Measurements from ENCODE around the gene PCDHGA1. TPM values are rescaled to one million over a fixed set of nuclear protein-coding genes. Genes with fewer than 3 reads are reported as not detected.

Gene PCDHGA1
- total and polyA plus RNA-seq, 2 experiments from 2014 or later, result 0.33 TPM; not detected in 1

GRCh38 chr5:141356950-141357349 lies 26.6 kb downstream of the PCDHGA1 start:
- H3K79me2 ChIP-seq, result no peaks in the 10 kb centered on the region
- H3K9me3 ChIP-seq (ENCODE audit: low read depth), result no peaks in the 10 kb centered on the region
- no peaks in the 10 kb centered on the region for H3K9me2 ChIP-seq (replicated peaks; ENCODE audit: insufficient read depth)
- WGBS (ENCODE audit: low lambda C conversion rate, missing lambda C conversion rate), result 91% methylated on average over 19 of the region's 19 CpGs
- DNase-seq (ENCODE audit: low spot score), result no peak
- H3K4me3 ChIP-seq, result no peak overlapping the region
- H3K4me1 ChIP-seq (ENCODE audit: insufficient read depth), result no peaks in the 10 kb centered on the region
- no peaks in the 10 kb centered on the region for H3K36me3 ChIP-seq (replicated peaks; ENCODE audit: insufficient read depth, low read depth)
- no peak overlapping the region for H3K27ac ChIP-seq
- no peaks in the 10 kb centered on the region for H3K27me3 ChIP-seq
- no peak overlapping the region for H2AFZ ChIP-seq
- TF ChIP-seq EZH2phosphoT487 (IDR thresholded peaks at IDR 0.05; ENCODE audit: low read depth, severe bottlenecking, unreplicated experiment) (no peak), EZH2 (IDR thresholded peaks at IDR 0.05; ENCODE audit: borderline replicate concordance) (no peak)
- TF ChIP-seq, protein P1, sequence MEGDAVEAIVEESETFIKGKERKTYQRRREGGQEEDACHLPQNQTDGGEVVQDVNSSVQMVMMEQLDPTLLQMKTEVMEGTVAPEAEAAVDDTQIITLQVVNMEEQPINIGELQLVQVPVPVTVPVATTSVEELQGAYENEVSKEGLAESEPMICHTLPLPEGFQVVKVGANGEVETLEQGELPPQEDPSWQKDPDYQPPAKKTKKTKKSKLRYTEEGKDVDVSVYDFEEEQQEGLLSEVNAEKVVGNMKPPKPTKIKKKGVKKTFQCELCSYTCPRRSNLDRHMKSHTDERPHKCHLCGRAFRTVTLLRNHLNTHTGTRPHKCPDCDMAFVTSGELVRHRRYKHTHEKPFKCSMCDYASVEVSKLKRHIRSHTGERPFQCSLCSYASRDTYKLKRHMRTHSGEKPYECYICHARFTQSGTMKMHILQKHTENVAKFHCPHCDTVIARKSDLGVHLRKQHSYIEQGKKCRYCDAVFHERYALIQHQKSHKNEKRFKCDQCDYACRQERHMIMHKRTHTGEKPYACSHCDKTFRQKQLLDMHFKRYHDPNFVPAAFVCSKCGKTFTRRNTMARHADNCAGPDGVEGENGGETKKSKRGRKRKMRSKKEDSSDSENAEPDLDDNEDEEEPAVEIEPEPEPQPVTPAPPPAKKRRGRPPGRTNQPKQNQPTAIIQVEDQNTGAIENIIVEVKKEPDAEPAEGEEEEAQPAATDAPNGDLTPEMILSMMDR (IDR thresholded peaks at IDR 0.05; ENCODE audit: poor library complexity), result no peak
- H4K20me1 ChIP-seq (ENCODE audit: insufficient read depth, poor library complexity, severe bottlenecking), result no peaks in the 10 kb centered on the region
- H3K4me2 ChIP-seq, result no peak overlapping the region

DNA sequence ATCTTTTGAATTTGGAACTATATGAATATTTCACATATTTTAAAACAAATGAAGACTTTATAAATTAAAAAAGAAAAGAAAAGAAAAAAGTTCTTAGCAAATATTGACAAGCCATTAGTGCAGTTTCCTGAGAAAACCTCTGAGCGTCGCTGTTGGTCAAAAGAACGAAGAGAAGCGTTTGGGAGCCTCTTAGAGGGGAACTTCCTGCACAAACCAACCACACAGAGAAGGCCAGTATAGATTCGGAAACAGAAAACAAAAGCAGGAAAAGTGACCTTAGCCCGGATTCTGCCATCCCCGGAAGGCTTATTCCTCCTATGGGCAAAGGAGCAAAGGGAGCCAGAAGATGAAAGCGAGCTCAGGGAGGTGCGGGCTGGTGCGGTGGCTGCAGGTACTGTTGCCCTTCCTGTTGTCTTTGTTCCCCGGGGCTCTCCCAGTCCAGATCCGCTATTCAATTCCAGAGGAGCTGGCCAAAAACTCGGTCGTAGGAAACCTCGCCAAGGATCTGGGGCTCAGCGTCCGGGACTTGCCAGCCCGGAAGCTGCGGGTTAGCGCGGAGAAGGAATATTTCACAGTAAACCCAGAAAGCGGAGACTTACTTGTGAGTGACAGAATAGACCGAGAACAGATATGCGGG lies 29.6 kb downstream of the PCDHGA1 start, which contains the start of gene PCDHGB2:
PCDHGB2 (plus strand) TSS at position 205 of the 637 bp plus-strand sequence; CDS start at position 347, 142 bp downstream.
- WGBS (ENCODE audit: low lambda C conversion rate, missing lambda C conversion rate), result 80% methylated on average over 24 of the region's 24 CpGs
- Histone ChIP-seq H3K9me2 (replicated peaks; ENCODE audit: insufficient read depth) (no peaks in the 10 kb centered on the region), H3K4me2 (no peak within 1 kb of the TSS), H3K9me3 (ENCODE audit: low read depth) (peaks cover 5% of the 10 kb centered on the region), H3K4me3 (no peak within 1 kb of the TSS), H3K4me1 (ENCODE audit: insufficient read depth) (no peaks in the 10 kb centered on the region), H4K20me1 (ENCODE audit: insufficient read depth, poor library complexity, severe bottlenecking) (no peaks in the 10 kb centered on the region), H3K79me2 (no peaks in the 10 kb centered on the region), H2AFZ (no peak within 1 kb of the TSS), H3K27ac (no peak within 1 kb of the TSS), H3K36me3 (replicated peaks; ENCODE audit: insufficient read depth, low read depth) (no peaks in the 10 kb centered on the region), H3K27me3 (no peaks in the 10 kb centered on the region)
- TF ChIP-seq, protein P1 (IDR thresholded peaks at IDR 0.05; ENCODE audit: poor library complexity), result no peak
- TF ChIP-seq EZH2 (IDR thresholded peaks at IDR 0.05; ENCODE audit: borderline replicate concordance), result no peak
- TF ChIP-seq EZH2phosphoT487 (IDR thresholded peaks at IDR 0.05; ENCODE audit: low read depth, severe bottlenecking, unreplicated experiment), result no peak
- no peak for DNase-seq (ENCODE audit: low spot score)

DNA sequence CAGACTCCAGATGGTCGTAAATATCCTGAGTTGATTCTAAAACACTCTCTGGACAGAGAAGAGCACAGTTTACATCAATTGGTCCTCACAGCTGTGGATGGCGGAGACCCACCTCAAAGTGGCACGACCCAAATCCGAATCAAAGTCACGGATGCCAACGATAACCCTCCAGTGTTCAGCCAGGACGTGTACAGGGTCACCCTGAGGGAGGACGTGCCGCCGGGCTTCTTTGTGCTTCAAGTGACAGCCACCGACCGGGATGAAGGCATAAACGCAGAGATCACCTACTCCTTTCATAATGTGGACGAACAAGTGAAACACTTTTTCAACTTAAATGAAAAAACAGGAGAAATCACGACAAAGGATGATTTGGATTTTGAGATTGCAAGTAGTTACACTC lies 30.4 kb downstream of the PCDHGA1 start:
- H3K9me2 ChIP-seq (replicated peaks; ENCODE audit: insufficient read depth), result no peaks in the 10 kb centered on the region
- no peaks in the 10 kb centered on the region for H3K27me3 ChIP-seq
- H4K20me1 ChIP-seq (ENCODE audit: insufficient read depth, poor library complexity, severe bottlenecking), result no peaks in the 10 kb centered on the region
- TF ChIP-seq EZH2 (IDR thresholded peaks at IDR 0.05; ENCODE audit: borderline replicate concordance) (no peak), EZH2phosphoT487 (IDR thresholded peaks at IDR 0.05; ENCODE audit: low read depth, severe bottlenecking, unreplicated experiment) (no peak)
- no peak overlapping the region for H3K4me3 ChIP-seq
- H3K79me2 ChIP-seq, result no peaks in the 10 kb centered on the region
- peaks cover 5% of the 10 kb centered on the region for H3K9me3 ChIP-seq (ENCODE audit: low read depth)
- H3K4me2 ChIP-seq, result no peak overlapping the region
- H2AFZ ChIP-seq, result no peak overlapping the region
- no peaks in the 10 kb centered on the region for H3K4me1 ChIP-seq (ENCODE audit: insufficient read depth)
- WGBS (ENCODE audit: low lambda C conversion rate, missing lambda C conversion rate), result 91% methylated on average over 15 of the region's 15 CpGs
- no peak for DNase-seq (ENCODE audit: low spot score)
- no peaks in the 10 kb centered on the region for H3K36me3 ChIP-seq (replicated peaks; ENCODE audit: insufficient read depth, low read depth)
- no peak overlapping the region for H3K27ac ChIP-seq

DNA sequence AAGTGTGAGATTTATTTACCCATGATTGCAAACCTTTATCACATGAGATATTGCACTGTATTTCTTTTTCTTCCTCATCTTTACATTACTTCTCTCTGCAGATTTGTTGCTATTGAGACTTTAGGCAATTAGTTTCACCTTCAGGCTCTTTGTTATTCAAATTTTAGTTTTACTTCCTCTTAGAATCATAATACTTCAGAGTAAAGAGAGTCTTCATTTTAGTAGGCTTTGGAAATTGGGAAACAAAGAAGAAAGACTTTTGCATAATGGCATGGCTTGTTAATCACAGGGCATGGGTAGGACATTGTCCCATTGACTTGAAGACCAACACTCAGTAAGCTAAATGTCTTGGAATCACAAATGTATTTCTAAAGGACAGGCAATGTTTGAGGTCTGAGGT lies 32.4 kb downstream of the PCDHGA1 start:
- Histone ChIP-seq H3K9me3 (ENCODE audit: low read depth) (peaks cover 5% of the 10 kb centered on the region), H4K20me1 (ENCODE audit: insufficient read depth, poor library complexity, severe bottlenecking) (no peaks in the 10 kb centered on the region), H3K4me2 (no peak overlapping the region), H3K4me1 (ENCODE audit: insufficient read depth) (no peaks in the 10 kb centered on the region), H2AFZ (no peak overlapping the region), H3K27ac (no peak overlapping the region), H3K36me3 (replicated peaks; ENCODE audit: insufficient read depth, low read depth) (no peaks in the 10 kb centered on the region), H3K79me2 (no peaks in the 10 kb centered on the region), H3K4me3 (no peak overlapping the region), H3K27me3 (no peaks in the 10 kb centered on the region), H3K9me2 (replicated peaks; ENCODE audit: insufficient read depth) (no peaks in the 10 kb centered on the region)
- no peak for DNase-seq (ENCODE audit: low spot score)
- TF ChIP-seq EZH2 (IDR thresholded peaks at IDR 0.05; ENCODE audit: borderline replicate concordance) (no peak), EZH2phosphoT487 (IDR thresholded peaks at IDR 0.05; ENCODE audit: low read depth, severe bottlenecking, unreplicated experiment) (no peak)
- TF ChIP-seq, protein P1 (IDR thresholded peaks at IDR 0.05; ENCODE audit: poor library complexity), result no peak

Data from hepatocyte (in vitro differentiated cells).